GM20431 (cell line): Measurements from ENCODE around the gene SUN2.

Source experiments
- in situ Hi-C: fragments of 300-500 bp; cut with MseI, MboI; formaldehyde crosslinking; loops from one replicate; pipeline ENCODE4 v1.15.0; 2020; ENCODE audit warnings: low sequenced_read_pairs; ENCODE audit not compliant: unreplicated experiment

SUN2 gene

DNA sequence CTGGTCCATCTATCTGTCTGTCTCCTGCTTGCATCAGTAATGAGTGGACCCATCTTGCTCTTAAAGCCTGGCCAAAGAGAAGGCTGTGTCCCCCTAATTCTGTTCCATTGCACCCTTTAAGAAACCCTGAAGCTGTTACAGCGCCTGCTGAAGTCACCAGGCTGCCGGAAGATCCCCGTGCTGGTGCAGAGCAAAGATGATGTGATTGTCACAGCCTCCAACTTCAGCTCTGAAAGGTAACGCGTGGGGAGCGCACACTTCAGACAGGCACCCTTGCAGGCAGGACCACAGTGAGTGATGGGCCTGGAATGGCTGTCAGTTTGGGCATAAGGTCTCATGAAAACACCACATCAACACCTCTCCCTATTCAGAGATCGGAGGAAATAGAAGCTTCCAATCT lies 31.6 kb downstream of the SUN2 start:
- in situ Hi-C loops = no loop called here

GRCh38 chr22:38721551-38721950 lies 34.2 kb downstream of the SUN2 start:
- in situ Hi-C loops = no loop called here

DNA sequence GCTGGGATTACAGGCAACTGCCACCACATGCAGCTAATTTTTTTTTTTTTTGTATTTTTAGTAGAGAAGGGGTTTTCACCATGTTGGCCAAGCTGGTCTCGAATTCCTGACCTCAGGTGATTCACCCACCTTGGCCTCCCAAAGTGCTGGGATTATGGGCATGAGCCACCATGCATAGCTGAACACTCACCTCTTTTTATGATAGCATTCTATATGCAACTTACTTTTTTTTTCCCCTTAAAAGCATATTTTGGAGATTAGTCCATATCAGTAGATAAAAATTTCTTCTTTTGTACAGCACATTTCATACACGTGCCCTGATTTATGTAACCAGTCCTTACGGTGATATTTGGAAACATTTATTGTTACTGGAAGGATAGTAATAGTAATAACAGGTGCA lies 35.4 kb downstream of the SUN2 start:
- in situ Hi-C loops = no loop called here

DNA sequence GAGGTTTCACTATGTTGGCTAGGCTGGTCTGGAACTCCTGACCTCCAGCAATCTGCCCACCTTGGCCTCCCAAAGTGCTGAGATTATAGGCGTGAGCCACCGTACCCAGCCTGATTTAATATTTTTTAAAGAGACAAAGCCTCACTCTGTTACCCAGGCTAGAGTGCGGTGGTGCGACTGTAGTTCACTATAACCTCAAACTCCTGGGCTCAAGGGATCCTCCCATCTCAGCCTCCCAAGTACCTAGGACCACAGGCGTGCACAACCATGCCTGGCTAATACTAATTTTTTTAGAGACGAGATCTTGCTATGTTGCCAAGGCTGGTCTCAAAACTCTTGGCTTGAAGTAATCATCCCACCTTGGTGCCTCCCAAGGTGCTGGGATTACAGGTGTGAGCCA lies 36.6 kb downstream of the SUN2 start:
- in situ Hi-C loops = no loop called here

GRCh38 chr22:38718414-38718813 lies 37.4 kb downstream of the SUN2 start:
- in situ Hi-C loops = no loop called here

DNA sequence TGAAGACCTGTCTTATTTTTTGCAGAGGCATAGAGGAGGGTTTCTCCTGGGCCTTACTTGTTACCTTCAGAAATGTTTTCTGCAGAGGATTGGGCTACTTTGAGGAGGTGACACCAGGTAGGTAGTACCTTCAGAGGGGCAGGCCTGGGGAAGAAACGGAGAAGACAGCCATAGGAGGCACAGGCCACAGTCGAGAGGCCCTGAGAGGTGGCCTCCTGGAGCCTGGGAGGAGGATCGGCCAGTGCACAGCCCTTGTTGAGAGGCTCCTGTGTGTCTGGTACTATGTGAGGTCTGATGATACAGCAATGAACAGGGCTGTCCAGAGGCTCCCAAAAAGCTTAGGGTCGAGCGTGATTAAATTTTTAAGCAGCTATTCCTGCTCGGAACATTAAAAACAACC lies 38.6 kb downstream of the SUN2 start:
- in situ Hi-C loops = no loop called here

- in situ Hi-C loops = no loop called here
These were observed 39.0 kb downstream of the SUN2 start for GRCh38 chr22:38716826-38717225.

DNA sequence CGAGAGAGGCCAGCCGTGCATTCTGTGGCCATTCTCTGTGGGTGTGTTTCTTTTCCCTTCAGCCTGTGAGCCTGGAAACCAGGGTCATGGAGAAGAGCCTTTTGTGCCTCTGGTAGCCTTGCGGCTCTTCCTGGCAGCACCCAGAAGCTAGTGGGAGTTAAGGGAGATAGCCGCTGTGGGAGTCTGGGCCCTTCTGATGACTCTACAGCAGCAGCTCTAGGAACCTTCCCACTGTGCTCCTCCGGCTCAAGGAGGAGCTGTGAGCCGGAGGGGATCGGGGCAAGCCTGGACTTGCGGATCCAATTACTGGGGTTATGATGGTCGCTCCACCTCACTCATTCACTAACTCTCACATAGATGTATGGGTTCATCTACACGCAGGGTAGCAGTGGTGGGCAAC lies 39.5 kb downstream of the SUN2 start:
- in situ Hi-C loops = no loop called here

GRCh38 chr22:38715852-38716251 lies 39.9 kb downstream of the SUN2 start:
- in situ Hi-C loops = no loop called here

DNA sequence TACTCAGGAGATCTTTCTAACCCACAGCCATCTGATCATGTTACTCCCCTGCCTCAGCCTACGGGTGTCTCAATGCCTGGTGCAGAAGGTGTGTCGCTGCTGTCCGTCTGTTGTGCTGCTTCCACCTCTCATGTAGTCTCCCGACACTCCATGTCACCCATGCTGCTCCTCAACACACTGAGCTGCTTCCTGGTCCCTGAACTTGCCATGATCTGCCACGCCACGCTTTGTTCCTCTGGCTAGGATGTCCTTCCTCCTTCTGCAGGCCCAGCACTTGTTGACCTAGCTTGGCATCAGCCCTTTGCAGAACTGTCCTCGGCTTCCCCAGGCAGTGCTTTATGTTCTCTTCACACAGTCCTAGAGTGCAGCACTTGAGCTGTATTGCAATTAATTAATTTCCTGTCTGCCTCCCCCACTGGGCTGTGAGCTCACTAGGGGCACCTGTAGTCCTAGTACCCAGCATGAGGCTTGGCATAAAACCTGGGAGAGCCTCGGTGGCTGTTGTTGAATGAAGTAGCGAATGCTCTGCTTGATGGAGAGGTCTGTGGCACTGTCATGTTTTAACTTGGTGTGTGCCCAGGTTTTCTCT lies 40.5 kb downstream of the SUN2 start:
- in situ Hi-C loops = no loop called here

DNA sequence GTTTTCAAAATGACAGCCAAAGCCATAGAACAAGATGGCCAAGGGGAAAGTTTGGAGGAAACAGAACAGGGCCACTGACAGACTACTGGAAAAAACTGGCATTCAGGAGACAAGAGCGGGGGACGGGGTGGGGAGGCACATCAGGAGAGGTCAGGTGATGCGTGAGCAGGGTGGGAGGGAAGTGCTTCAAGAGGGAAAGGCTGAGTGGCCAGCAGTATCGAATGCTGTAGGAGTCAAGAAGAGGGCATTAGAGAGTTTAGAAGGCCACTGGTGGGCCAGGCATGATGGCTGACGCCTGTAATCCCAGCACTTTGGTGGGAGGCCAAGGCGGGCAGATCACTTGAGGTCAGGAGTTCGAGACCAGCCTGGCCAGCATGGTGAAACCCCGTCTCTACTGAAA lies 41.9 kb downstream of the SUN2 start:
- in situ Hi-C loops = no loop called here

- in situ Hi-C loops = no loop called here
These were observed 43.2 kb downstream of the SUN2 start for GRCh38 chr22:38712486-38713207.

- in situ Hi-C loops = no loop called here
These were observed 44.9 kb downstream of the SUN2 start for GRCh38 chr22:38710866-38711265.

DNA sequence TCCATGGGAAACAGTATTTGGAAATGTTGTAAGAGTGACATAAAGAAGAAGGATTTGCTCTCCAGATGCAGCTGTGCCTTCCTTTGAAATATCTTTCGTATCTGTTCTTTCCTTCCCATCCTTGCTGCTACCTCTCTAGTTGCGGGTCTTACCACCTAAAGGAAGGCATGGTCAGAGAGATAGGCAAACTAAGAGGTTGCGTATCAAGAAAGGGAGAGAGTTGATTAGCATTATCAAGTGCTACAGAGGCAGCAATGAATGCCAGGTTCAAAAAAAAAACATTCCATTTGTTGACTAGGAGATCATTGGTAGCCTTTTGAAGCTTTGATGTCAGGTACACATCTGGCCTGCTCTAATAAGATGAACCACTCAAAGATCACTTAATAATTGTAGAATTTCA lies 45.4 kb downstream of the SUN2 start:
- in situ Hi-C loops = no loop called here

DNA sequence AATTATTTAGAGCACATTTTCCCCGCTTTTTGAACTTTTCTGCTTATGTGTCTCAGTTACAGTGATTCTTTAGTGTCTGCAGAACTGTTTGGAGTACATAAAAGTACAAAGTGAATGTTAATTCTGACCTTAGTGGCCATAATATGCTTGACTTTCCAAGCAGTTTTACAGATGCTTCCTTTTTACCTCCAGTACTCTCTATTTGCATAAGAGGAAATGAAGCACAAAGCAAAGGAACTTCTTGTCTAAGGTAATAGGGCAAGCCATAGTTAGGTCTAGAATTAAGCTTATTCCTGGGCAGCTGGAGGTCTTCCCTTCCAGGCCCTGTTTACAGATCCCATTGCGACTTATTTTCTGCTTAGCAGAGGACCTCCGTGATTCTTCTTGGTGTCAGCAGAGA lies 46.5 kb downstream of the SUN2 start:
- in situ Hi-C loops = no loop called here

DNA sequence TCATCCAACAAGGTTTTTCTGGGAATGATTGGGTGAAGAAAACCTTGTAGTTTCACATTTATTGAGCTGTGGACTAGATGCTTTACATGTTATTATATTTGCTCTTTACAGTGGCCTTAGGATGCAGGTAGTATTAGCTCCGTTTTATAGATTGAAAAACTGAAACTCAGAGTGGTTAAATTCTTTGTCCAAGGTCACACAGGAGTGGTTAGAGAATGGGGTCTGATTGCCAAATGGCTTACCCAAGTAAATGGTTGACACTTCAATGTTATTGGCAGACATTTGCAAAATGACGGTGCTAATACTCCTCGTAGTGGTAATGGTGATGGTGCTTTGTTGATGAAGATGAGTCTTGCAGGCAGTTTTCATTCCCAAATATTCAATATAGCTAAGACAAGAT lies 47.8 kb downstream of the SUN2 start:
- in situ Hi-C loops = no loop called here

DNA sequence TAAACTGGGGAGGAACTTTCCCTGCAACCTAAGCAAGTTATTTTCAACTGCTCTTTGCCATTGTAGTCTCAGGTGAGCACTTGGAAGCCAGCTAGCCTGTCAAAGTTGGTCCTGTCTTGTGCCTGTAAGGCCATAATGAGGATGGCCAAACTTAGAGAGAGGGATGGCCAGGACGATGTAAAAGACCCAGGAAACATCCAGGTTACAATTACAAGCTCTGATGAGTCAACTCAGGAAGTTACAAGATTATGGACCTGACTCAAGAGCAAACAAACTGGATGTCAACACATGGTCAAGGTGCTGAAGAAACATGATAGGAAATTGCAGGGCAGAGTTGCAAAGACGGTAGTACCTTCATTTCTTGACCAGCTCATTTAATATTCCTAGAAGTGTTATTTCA lies 48.5 kb downstream of the SUN2 start:
- in situ Hi-C loops = no loop called here

DNA sequence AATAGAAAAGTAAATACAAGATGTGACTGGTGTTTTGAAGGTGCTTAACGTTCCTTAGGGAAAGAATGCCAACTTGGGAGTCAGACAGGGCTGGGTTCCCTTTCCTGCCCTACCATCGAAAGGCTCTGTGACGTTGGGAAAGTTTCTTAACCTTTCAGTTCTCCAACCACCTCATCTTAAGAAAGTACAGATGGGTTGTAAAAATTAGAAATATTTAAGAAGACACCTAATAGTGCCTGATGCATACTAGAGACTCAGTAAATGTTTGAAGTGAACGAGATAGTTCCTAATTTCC lies 49.0 kb downstream of the SUN2 start:
- in situ Hi-C loops = no loop called here

- in situ Hi-C loops = no loop called here
These were observed 49.5 kb downstream of the SUN2 start for GRCh38 chr22:38706101-38706900.

DNA sequence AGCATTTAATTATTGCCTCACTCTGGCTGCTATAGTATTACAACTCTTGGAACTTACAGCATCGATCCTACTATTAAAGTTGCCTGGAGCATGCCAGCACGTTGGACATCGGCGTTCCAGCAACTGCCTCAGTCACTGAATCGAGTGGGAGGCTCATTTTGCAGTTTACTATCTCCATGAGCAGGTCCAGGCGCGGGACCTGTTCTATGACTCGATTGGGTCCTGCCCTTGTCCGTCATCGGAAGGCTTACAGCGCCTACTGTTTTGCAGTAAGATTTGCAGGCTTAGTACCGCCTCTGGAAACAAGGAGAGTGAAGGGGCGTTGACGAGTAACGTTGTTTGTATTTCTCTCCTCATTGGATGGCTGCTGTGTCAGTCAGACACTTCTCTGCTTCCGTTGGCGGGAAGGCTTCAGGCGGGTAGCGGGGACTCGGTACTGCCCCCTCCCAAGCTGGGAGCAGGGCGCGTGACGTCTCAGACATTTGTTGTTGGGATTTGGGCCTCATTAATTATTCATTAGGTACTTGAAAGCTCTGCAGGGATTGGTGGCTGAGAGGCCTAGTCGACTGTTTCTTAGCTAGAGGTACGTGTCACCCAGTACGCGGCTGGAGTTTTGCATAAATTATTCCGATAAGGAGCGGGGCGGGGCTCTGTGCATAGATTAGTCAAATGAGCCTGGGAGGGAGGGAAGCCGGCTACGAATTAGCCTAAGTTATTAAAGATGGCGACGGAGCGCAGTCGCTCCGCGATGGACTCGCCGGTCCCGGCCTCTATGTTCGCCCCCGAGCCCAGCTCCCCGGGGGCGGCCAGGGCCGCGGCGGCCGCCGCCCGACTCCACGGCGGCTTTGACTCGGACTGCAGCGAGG lies 50.3 kb downstream of the SUN2 start, which contains the start of gene GTPBP1:
TSS of gene GTPBP1 (plus strand) at position 710 of the 866 bp plus-strand sequence. CDS start at position 722, 12 bp downstream.
- in situ Hi-C loops = no loop called here
